Kidney (tissue), 14 donors: ENCODE data around the gene ARMH4. TPM values are rescaled to one million over a fixed set of nuclear protein-coding genes. Genes with fewer than 3 reads are reported as not detected.

ENCODE experiments used
- DNase-seq, 5 donors: peaks; one replicate each; pipeline ENCODE4 v3.0.0-alpha.2; 2013 to 2020
- FAIRE-seq: peaks from 2 replicates; lab custom pipeline; 2012; peaks lifted over from hg19 to GRCh38; lab: Jason Lieb, UNC
- H3K27ac ChIP-seq, 2 donors: one replicate each; pipeline ENCODE4 v1.7.0; 2013; ENCODE audit warnings: low read depth in 2 of 2, low read length in 2 of 2, inconsistent platforms in 1 of 2
- H3K27me3 ChIP-seq: one replicate; pipeline ENCODE4 v1.7.1; 2013; ENCODE audit warnings: low read length, inconsistent platforms; ENCODE audit not compliant: control insufficient read depth, insufficient read depth
- H3K36me3 ChIP-seq, 3 donors: one replicate each; pipeline versions ENCODE4 v1.7.0 to v1.7.1; 2013; ENCODE audit warnings: low read length in 3 of 3, control low read depth in 1 of 3, inconsistent platforms in 1 of 3; ENCODE audit not compliant: insufficient read depth in 3 of 3, control insufficient read depth in 2 of 3
- H3K4me1 ChIP-seq, 3 donors: one replicate each; pipeline versions ENCODE4 v1.7.0 to v1.7.1; 2013; ENCODE audit warnings: low read length in 3 of 3, inconsistent platforms in 1 of 3, low read depth in 1 of 3; ENCODE audit not compliant: control insufficient read depth in 2 of 3, insufficient read depth in 2 of 3
- H3K4me3 ChIP-seq, 3 donors: one replicate each; pipeline versions ENCODE4 v1.7.0 to v1.8.1; 2013; ENCODE audit warnings: low read length in 3 of 3, control low read depth in 1 of 3, inconsistent platforms in 1 of 3
- H3K9ac ChIP-seq, 3 donors: one replicate each; pipeline versions ENCODE4 v1.7.0 to v1.7.1; 2013; ENCODE audit warnings: low read length in 3 of 3, control low read depth in 1 of 3, inconsistent platforms in 1 of 3
- H3K9me3 ChIP-seq, 3 donors: one replicate each; pipeline versions ENCODE4 v1.7.0 to v1.7.1; 2013; ENCODE audit warnings: low read length in 3 of 3, control low read depth in 1 of 3, inconsistent platforms in 1 of 3; ENCODE audit not compliant: control insufficient read depth in 2 of 3, insufficient read depth in 1 of 3
- intact Hi-C: fragments of 100-400 bp; cut with DNase I; formaldehyde crosslinking; loops from one replicate; pipeline ENCODE4 v1.11.1; 2022
- polyA plus RNA-seq: library from polyadenylated mRNA; stranded (reverse); fragments of 350-450 nt; fragmentation: Illumina TruSeq; extraction: RNeasy Lipid Tissue Mini Kit (QIAGEN cat#74804); gene quantifications from one replicate; pipeline ENCODE4 v1.2.3, GENCODE V29; 2014; ENCODE audit warnings: low read depth, low replicate concordance; ENCODE audit not compliant: insufficient read depth
- total RNA-seq: library from RNA; stranded (reverse); fragmentation: NEBNext Ultra II Directional; extraction: Animal tissue kit (Norgen Biotek cat#: 25700); gene quantifications from one replicate; pipeline ENCODE4 v1.2.1, GENCODE V29; 2021
- TF ChIP-seq, protein P1 (sequence below): IDR thresholded peaks from 3 replicates; pipeline ENCODE4 v1.5.1; 2012; ENCODE audit warnings: mild to moderate bottlenecking, moderate library complexity, borderline replicate concordance; ENCODE audit not compliant: insufficient read depth; ENCODE audit errors: extremely low read depth
- donor health status: control.
- donor health status: control.
- donor health status: control.
- donor health status: control.
- donor health status: control.
- donor health status: DM: yes; HTN: yes; CAD: no.
- donor health status: Normal renal cell carcinoma (clear cell type).

ARMH4 gene
- total and polyA plus RNA-seq, 2 donors from 2014 or later, result 4.9 to 14.2 TPM

DNA sequence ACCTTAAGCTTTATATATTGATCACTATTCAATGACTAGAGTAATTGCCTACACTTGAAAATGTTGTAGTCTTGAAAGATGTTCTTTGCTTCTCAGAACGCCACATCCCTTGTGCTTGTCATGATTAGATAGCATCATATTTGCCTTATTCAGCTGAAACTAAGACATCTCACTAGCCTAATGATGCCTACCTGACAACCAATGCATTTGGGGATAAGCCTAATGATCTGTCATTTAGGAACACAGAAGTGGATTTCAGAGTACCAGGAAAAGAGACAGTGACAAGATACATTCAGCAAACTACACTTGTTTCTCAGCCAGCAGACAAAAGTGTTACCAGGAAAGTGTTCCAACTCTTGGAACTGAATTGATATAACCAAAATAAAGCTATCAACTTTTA is 83.7 kb downstream of the ARMH4 start:
- TF ChIP-seq, protein P1, sequence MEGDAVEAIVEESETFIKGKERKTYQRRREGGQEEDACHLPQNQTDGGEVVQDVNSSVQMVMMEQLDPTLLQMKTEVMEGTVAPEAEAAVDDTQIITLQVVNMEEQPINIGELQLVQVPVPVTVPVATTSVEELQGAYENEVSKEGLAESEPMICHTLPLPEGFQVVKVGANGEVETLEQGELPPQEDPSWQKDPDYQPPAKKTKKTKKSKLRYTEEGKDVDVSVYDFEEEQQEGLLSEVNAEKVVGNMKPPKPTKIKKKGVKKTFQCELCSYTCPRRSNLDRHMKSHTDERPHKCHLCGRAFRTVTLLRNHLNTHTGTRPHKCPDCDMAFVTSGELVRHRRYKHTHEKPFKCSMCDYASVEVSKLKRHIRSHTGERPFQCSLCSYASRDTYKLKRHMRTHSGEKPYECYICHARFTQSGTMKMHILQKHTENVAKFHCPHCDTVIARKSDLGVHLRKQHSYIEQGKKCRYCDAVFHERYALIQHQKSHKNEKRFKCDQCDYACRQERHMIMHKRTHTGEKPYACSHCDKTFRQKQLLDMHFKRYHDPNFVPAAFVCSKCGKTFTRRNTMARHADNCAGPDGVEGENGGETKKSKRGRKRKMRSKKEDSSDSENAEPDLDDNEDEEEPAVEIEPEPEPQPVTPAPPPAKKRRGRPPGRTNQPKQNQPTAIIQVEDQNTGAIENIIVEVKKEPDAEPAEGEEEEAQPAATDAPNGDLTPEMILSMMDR, result no peak
- Histone ChIP-seq H3K4me1 (no peaks in the 10 kb centered on the region), H3K4me3 (no peak overlapping the region), H3K36me3 (peaks cover 0 to 3% (median 0%) of the 10 kb centered on the region in 3 donors), H3K9ac (no peak overlapping the region), H3K27ac (no peak overlapping the region), H3K9me3 (no peaks in the 10 kb centered on the region), H3K27me3 (no peaks in the 10 kb centered on the region)
- no peak for DNase-seq
- no peak for FAIRE-seq
- intact Hi-C loops, result no loop called here

DNA sequence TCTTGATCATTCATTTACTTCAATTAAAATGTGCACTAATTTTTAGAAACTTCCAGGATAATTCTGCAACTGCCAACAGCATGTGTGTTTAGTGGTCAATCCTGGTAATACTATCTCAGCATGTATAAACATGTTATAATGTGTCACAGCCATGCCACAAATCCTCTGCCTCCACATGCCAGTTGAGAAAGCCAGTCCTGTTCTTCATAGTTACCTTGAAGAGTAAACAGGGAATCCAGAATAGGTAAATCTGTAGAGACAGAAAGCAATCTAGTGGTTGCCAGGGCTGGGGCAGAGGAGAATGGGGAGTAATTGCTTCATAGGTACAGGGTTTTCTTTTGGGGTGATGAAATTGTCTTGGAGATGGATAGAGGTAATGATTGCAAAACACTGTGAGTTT is 85.9 kb downstream of the ARMH4 start:
- Histone ChIP-seq H3K4me3 (no peak overlapping the region), H3K4me1 (no peaks in the 10 kb centered on the region), H3K9ac (no peak overlapping the region), H3K36me3 (peaks cover 0 to 3% (median 0%) of the 10 kb centered on the region in 3 donors), H3K27me3 (no peaks in the 10 kb centered on the region), H3K27ac (no peak overlapping the region), H3K9me3 (no peaks in the 10 kb centered on the region)
- TF ChIP-seq, protein P1, result no peak
- DNase-seq, result no peak
- FAIRE-seq, result no peak
- intact Hi-C loops, result no loop called here

DNA sequence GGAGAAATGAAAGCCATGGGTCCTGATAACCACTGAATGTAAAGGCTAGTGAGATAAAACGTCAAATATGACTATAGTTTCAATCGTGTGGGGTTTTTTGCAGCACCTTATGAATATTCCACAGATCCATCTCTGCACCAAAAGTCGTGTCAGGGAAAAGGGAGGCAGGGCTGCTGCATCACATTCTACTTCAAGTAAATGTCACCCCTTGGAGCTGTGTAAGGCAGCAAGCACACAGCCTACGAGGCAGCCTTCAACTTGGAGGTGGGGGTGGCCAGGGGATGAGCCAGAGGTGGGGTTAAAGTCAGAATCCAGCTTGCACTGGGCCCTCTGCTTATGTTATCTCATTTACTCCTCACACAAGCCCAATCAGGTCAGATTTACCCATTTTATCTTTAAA is 90.4 kb downstream of the ARMH4 start:
- TF ChIP-seq, protein P1, result no peak
- Histone ChIP-seq H3K27me3 (no peaks in the 10 kb centered on the region), H3K4me1 (no peaks in the 10 kb centered on the region), H3K9ac (no peak overlapping the region), H3K27ac (no peak overlapping the region), H3K4me3 (no peak overlapping the region), H3K9me3 (no peaks in the 10 kb centered on the region), H3K36me3 (peaks cover 0 to 3% (median 0%) of the 10 kb centered on the region in 3 donors)
- DNase-seq (no peak), FAIRE-seq (no peak)
- intact Hi-C loops, result no loop called here

DNA sequence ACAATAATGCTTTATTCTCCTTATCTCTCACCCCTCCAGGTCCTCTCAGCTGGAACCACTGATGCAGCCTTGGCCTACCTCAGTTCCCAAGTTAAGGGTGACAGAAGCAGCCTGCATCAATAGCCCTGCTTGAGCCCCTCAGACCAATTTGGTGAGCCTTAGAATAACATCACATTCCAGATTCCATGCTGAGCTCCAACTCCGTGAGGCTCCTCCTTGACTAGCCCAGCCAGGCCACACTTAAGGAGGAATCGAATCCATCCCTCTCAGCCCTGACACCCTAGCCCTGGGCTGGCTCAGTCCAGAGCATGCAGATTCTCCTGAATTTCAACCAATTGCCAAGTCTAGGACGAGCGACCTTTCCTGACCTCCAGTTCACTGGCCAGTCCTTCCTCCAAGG is 91.1 kb downstream of the ARMH4 start:
- Histone ChIP-seq H3K4me3 (no peak overlapping the region), H3K9me3 (no peaks in the 10 kb centered on the region), H3K4me1 (no peaks in the 10 kb centered on the region), H3K27me3 (no peaks in the 10 kb centered on the region), H3K36me3 (peaks cover 0 to 3% (median 0%) of the 10 kb centered on the region in 3 donors), H3K9ac (no peak overlapping the region), H3K27ac (no peak overlapping the region)
- intact Hi-C loops, result no loop called here
- DNase-seq (no peak), FAIRE-seq (no peak)
- TF ChIP-seq, protein P1, result no peak
